GM12891 (cell line): ENCODE measurements around the gene AKAP14.
"Not testable (repeated sequence)": the region's sequence is repeated elsewhere in the genome, so short reads cannot be mapped to it uniquely, and the experiment has no call there.

Experiments used
- DNase-seq: peaks from one replicate; pipeline ENCODE4 v3.0.0; 2011; ENCODE audit warnings: low spot score; ENCODE audit not compliant: insufficient read length
- FAIRE-seq: peaks from 2 replicates; lab custom pipeline; 2011; peaks lifted over from hg19 to GRCh38; lab: Jason Lieb, UNC
- PAX5 ChIP-seq: IDR thresholded peaks from 2 replicates; pipeline ENCODE4 v1.6.1; 2011; ENCODE audit warnings: low read length, moderate library complexity, mild to moderate bottlenecking; ENCODE audit not compliant: insufficient read depth, severe bottlenecking
- POLR2A ChIP-seq: IDR thresholded peaks from 2 replicates; pipeline ENCODE4 v1.6.1; 2011; ENCODE audit warnings: low read depth, low read length, control low read depth
- POLR2AphosphoS5 ChIP-seq: IDR thresholded peaks from 2 replicates; pipeline ENCODE4 v1.6.1; 2011; ENCODE audit warnings: low read depth, low read length, control low read depth
- POU2F2 ChIP-seq: IDR thresholded peaks from 2 replicates; pipeline ENCODE4 v1.6.1; 2011; ENCODE audit warnings: low read depth, mild to moderate bottlenecking, control low read depth, low read length, moderate library complexity
- SPI1 ChIP-seq: IDR thresholded peaks from 2 replicates; pipeline ENCODE4 v1.6.1; 2011; ENCODE audit warnings: low read depth, low read length, control low read depth
- TAF1 ChIP-seq: IDR thresholded peaks from 2 replicates; pipeline ENCODE4 v1.6.1; 2011; ENCODE audit warnings: low read depth, low read length, control low read depth

AKAP14 gene

DNA sequence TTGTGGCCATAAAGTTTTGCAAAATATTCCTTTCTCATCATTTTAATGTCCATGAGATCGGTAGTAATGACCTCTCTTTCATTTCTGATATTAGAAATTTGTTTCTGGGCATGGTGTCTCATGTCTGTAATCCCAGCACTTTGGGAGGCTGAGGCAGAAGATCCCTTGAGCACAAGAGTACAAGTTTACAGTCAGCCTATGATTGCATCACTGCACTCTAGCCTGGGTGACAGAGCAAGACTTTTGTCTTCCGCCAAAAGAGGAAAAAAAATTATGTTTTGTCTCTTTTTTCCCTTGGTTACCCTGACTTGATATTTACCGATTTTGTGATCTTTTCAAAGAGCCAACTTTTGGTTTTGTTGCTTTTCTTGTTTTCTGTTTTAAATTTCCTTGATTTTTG lies 58.7 kb downstream of the AKAP14 start:
- DNase-seq (no peak), FAIRE-seq (no peak)
- no peak for TF ChIP-seq SPI1
- TF ChIP-seq TAF1 = no peak
- no peak for TF ChIP-seq POU2F2

DNA sequence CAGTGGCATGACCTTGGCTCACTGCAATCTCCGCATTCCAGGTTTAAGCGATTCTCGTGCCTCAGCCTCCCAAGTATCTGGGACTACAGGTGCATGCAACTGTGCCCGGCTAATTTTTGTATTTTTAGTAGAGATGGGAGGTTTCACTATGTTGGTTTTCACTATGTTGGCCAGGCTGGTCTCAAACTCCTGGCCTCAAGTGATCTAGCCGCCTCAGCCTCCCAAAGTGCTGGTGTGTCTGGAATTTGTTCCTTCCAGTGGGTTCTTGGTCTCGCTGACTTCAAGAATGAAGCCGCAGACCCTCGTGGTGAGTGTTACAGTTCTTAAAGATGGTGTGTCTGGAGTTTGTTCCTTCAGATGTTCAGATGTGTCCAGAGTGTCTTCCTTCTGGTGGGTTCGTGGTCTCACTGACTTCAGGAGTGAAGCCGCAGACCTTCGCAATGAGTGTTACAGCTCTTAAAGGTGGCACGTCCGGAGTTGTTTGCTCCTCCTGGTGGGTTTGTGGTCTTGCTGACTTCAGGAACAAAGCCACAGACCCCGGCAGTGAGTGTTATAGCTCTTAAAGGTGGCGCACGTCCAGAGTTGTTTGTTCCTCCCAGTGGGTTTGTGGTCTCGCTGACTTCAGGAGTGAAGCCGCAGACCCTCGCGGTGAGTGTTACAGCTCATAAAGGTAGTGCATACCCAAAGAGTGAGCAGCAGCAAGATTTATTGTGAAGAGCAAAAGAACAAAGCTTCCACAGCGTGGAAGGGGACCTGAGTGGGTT lies 60.3 kb downstream of the AKAP14 start:
- DNase-seq, FAIRE-seq: not testable (repeated sequence)

DNA sequence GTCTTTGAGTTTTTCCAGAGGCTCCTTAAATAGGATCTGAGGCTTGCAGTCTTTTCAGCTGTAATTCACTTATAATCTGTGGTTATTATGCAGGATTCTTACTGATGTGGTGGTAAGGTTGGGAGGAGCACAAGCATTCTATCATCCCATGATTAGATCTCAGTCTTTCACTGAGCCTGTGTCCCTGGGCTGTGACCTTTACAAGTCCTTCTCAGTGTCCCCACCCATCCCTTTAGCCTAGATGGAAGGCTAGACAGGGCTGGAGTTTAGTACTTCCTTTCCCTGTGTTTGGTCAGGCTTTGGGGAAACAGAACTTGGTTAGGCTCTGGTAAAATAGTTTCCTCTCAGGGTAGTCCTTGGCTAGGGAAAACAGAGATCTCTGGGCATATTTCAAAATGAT lies 64.9 kb downstream of the AKAP14 start:
- DNase-seq (no peak), FAIRE-seq (no peak)
- no peak for TF ChIP-seq POLR2A
- no peak for TF ChIP-seq TAF1
- TF ChIP-seq PAX5 = no peak
- TF ChIP-seq SPI1 = no peak
- no peak for TF ChIP-seq POU2F2
- no peak for TF ChIP-seq POLR2AphosphoS5

DNA sequence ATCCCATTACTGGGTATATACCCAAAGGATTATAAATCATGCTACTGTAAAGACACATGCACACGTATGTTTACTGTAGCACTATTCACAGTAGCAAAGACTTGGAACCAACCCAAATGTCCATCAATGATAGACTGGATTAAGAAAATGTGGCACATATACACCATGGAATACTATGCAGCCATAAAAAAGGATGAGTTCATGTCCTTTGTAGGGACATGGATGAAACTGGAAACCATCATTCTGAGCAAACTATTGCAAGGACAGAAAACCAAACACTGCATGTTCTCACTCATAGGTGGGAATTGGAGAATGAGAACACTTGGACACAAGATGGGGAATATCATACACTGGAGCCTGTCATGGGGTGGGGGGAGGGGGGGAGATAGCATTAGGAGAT lies 71.1 kb downstream of the AKAP14 start:
- FAIRE-seq, DNase-seq: not testable (repeated sequence)
